Hippocampal formation (tissue), 2 donors: Measurements from ENCODE around the gene TRIM29.

Source experiments
- DNase-seq, 2 donors: peaks; one replicate each; lab custom pipeline; 2025; lab: John Stamatoyannopoulos, UW

TRIM29 gene

GRCh38 chr11:120097721-120098385 is 40.1 kb downstream of the TRIM29 start:
- DNase-seq = no peak

- no peak for DNase-seq
Measured at GRCh38 chr11:120096369-120097191, 41.3 kb downstream of the TRIM29 start.

DNA sequence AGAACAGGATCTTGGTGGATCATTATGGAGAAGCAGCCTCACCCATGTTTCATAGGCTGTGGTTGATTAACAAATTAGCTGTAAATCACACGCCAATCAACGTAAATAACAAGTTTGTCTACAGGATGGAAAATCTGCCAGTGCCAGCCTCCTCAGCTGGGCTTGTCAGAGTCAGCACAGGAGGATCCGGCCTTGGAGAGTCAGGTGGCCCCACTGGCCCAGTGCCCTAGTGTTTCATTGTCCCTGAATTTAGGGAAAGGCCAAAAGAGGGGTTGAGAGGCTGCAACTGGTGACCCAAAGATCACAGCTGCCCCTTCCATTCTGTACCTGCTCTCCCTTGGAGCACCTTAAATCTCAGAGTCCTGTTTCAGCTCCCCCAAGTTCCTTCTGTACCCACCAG is 42.4 kb downstream of the TRIM29 start:
- no peak for DNase-seq

- no peak for DNase-seq
Measured at GRCh38 chr11:120091701-120092100, 46.2 kb downstream of the TRIM29 start.

DNA sequence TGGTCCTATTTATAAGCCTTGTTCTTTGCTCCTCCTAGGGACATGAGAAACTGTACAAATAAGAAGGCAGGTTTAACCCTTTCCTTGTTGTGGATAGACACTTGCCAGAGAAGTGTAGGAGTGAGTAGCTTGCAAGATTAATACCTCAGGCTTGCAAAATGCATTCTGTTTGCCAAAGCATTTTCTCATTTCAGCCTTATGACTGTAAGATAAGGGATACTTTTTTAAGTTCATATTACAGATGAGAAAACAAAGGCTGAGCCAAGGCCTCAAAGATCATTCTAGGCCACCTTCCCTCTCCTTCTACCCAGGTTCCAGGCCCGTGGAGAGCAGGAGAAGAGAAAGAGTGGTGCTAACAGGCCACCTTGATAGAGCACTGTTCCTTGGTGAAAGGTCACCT is 46.8 kb downstream of the TRIM29 start:
- no peak for DNase-seq

DNA sequence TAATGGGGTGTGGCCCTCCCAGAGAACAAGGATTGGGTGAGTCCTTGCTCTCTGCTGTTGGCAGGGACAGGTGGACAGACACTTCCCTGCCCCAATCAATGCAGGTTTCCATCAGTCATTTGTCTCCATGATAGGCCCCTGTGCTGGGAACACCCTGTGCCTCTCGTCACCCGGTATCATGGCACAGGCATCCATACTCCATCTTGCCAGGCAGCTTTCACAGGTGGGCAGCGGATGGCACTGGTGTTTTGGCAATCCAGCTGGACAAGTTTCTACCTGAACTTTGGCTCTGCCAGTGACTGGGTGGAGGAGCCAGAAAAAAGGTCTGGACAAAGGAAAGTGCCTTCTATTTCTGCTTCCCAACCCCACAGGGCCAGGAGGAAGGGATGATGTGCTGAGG is 47.5 kb downstream of the TRIM29 start:
- DNase-seq = no peak

DNA sequence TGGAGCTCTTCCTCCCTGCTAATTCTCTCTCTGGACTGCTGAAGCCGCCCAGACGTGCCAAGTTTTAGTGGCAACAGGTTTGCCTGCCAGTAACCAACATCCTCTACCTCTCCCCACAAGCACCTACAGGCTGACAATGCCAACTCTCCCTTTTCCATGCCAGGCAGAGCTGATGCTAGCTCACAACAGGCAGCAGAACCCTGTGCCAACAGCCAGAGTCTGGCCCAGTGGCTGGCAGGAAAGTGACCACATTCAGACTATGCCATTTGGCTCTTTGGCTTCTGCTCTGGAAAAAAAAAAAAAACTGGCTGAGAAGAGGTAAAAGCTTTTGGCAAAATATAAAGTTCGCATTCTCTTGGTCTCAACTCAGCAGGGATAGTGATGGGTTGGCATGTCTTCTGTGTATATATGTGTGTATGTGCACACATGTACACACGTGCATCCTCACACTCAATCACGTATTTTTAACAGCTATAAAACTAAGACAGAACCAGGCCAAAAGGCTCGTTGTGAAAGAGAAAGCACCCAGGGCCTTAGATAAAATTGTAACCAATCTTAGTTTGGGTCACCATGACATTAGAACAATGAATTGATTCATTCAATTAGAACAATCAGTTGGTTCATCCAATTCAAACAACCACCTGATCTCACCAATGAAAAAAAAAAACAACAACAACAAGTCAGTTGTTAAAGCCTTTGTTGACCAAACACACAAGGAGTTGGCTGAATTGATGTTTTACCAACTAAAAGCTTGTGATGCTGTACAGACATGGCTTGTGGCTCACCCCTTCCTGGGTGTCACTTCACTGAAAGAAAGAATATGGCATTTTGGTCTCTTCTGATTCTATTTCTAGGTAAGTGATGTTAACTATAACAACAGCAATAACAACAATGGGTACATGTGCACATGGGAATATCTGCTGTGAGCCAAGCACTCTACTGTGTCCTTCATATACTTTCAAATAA is 48.6 kb downstream of the TRIM29 start:
- peak; percentile 63 to 95 for DNase-seq

DNA sequence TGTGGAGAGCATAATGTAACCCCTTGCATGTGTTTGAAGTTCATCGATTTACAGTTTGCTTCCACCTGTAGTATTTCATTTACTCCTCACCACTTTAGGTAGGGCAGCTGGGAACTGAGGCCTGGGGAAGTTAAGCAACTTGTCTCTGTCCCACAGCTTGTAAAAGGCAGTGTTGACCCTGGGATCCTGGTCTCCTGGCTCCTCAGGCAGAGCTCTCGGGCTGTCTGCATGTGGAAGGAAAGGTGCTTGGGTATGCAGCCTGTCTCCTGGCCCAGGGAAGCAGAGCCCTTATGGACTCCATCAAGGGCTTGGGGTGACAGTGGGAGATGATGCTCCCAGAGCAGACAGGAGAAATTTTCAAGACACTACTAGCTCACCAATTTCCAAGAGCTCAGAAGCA is 49.9 kb downstream of the TRIM29 start:
- DNase-seq = no peak

- no peak for DNase-seq
Measured at GRCh38 chr11:120086651-120087050, 51.3 kb downstream of the TRIM29 start.

GRCh38 chr11:120079750-120080610 is 57.9 kb downstream of the TRIM29 start:
- no peak for DNase-seq

- no peak for DNase-seq
Measured at GRCh38 chr11:120078397-120078796, 59.5 kb downstream of the TRIM29 start.

GRCh38 chr11:120074076-120074475 is 63.8 kb downstream of the TRIM29 start:
- DNase-seq = no peak

DNA sequence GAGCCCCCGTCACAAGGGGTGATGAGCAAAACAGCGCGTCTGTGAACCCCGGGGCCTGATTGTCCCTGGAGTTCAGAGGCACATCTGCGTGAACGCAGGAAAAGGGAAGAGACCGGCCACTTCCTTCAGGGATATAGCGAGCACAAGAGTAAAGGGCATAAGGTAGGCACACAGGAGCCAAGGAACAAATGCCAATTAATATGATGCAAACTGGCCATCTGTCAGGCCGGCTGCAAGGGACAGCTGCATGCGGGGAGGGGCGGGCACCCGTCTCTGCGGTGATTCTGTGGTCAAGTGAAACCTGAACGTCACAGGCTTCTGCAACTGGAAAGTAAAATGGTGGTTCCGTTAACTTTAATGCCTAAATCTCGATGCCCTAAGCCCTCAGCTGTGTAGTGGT is 64.7 kb downstream of the TRIM29 start:
- DNase-seq = peak in 1 of 2 donors; percentile 34

DNA sequence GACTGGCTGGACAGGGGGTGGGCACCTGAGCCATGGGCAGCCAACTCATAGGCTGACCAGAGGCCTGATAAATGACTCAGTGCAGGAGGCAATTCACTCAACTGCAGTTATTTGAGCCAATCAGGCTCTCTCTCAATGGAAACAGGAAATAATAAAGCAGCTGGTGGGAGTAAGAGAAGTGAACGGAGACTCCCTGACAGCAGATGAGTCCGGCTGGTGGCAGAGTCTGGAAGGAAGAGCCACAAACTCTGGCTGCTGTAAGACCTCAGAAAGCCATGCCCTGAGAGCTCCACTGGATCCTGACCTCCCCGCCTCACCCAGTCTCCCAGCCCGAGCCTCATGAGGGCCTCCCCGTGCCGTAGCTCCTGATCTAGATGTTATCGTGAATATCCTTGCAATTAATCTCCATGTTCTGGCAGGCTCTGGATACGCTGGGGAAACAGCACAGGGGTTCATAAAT is 69.8 kb downstream of the TRIM29 start:
- no peak for DNase-seq

DNA sequence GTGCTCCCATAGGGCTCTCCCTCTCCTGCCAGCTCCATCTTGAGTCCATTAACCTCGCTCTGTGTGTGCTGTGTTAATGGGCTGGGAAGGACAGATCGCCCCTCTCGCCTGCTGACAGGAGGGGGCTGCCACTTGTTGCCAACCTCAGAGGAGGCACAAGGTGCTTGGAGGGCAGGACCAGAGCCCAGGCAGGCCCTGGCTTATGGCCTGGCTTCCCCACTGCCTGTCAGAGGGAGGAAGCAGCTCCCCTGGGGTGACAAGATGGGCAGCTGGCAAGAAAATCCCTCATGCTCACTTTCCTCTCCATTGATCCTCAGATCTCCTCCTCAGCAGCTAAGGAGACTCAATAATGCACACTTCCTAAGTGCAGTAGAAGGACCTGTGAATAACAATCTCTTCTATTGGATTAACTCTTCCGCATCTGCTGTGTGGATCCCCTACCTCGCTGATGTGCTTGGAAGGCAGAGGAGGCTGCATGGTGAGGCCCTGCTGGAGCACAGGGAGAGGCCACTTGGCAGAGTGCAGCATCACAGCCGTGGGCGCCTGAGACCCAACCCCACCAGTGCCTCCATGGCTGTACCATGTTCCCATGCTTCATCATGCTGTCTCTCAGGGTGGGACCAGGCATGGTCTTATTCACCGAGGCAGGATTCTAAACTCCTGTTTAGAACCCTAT is 70.3 kb downstream of the TRIM29 start:
- no peak for DNase-seq

DNA sequence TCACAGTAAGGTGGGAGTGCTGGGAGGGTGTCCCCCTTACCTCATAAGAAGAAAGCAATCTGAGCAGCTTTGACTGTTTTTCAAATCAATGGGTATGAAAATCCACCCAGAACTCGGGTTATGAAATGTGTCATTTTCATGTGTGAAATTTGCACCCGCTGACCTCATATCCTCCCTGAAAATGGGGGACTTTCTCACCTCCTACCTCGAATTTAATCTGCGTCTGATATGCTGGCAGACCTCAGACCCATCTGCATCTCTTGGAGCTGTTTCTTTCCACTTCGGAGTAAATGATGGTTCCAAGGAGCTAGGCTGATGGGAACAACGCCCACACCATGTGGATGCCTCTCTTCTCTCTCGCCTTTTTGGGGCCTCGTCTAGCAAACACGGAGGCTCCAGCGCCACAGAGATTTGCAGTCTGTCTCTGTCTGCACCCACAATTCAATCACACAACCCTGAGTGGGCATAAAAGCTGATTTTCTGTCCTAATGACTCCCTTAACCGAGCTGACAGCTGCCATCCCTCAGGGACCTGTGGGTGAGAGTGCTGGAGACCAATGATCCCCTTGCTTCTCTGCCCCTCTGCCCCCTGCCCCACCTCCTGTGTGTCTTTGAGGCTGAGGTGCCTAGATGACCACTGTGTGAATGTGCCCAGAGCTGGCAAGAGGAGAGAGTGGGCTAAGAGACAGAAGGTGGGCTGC is 71.0 kb downstream of the TRIM29 start:
- DNase-seq = no peak

DNA sequence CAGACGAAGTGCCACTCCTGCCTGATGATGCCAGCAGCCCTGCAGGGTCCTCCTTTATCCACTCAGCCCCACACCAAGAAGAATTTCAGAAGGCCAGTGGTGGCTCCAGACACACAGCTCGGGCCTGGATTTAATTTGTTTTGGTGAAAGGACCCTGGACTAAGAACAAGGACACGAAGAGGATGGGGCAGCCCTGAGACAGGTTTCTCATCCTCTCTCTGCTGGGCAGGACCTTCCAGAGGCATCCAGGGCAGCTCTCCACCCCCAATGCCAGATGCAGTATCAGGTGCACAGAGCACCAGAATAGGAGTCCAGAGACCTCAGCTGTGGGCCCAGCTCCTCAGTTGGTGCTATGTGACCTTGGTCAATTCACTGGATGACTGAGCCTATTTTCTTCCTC is 72.0 kb downstream of the TRIM29 start:
- no peak for DNase-seq

GRCh38 chr11:120065176-120065575 is 72.7 kb downstream of the TRIM29 start:
- DNase-seq = no peak

DNA sequence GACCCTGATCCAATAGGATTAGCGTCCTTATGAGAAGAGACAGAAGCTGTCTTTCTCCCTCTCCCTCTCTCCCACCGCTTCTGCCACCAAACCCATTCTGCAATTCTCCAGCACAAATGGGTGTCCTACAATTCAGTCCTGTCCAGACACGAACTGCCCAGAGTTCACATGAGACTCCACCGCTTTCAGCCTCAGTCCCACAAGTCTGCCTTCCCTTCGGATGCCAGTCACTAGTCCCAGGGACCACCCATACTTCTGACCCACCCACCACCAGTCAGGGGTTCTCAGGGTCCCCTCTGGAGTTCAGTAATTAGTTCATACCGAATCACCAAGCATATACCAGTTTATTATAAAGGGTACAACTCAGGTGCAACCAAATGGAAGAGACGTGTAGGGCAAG is 73.6 kb downstream of the TRIM29 start:
- no peak for DNase-seq
